Progenitor cell of endocrine pancreas (in vitro differentiated cells): ENCODE results near the gene CA5B. TPM values are rescaled to one million over a fixed set of nuclear protein-coding genes. Genes with fewer than 3 reads are reported as not detected.

Experiments
- DNase-seq: peaks from one replicate; pipeline ENCODE4 v3.0.0; 2021; ENCODE audit warnings: low spot score; ENCODE audit not compliant: unreplicated experiment
- H3K27ac Mint-ChIP-seq: 2 replicates; pipeline ENCODE4 v1.8.0; 2021; ENCODE audit warnings: mild to moderate bottlenecking, moderate library complexity, mixed read lengths
- H3K27me3 Mint-ChIP-seq: 2 replicates; pipeline ENCODE4 v1.8.0; 2021; ENCODE audit warnings: mixed read lengths
- H3K36me3 Mint-ChIP-seq: 2 replicates; pipeline ENCODE4 v1.8.0; 2022; ENCODE audit warnings: mixed read lengths; ENCODE audit not compliant: insufficient read depth
- H3K4me1 Mint-ChIP-seq: 2 replicates; pipeline ENCODE4 v1.8.0; 2021; ENCODE audit warnings: low read depth, mixed read lengths
- H3K4me3 Mint-ChIP-seq: 2 replicates; pipeline ENCODE4 v1.8.0; 2021; ENCODE audit warnings: low read depth, mild to moderate bottlenecking, moderate library complexity, mixed read lengths
- H3K9me3 Mint-ChIP-seq: 2 replicates; pipeline ENCODE4 v1.8.0; 2021; ENCODE audit warnings: low read depth, mixed read lengths
- total RNA-seq: library from RNA; stranded (reverse); gene quantifications from 2 replicates; pipeline ENCODE4 v1.2.1, GENCODE V29; 2021
- TF ChIP-seq, protein P1 (sequence below): fragments of 200-600 bp; sonication (generic); IDR thresholded peaks from one replicate; pipeline ENCODE4 v1.5.0; 2021; ENCODE audit warnings: antibody characterized with exemption, mild to moderate bottlenecking; ENCODE audit not compliant: unreplicated experiment

CA5B gene
- total RNA-seq, 1 donor from 2014 or later: 9.7 TPM

DNA sequence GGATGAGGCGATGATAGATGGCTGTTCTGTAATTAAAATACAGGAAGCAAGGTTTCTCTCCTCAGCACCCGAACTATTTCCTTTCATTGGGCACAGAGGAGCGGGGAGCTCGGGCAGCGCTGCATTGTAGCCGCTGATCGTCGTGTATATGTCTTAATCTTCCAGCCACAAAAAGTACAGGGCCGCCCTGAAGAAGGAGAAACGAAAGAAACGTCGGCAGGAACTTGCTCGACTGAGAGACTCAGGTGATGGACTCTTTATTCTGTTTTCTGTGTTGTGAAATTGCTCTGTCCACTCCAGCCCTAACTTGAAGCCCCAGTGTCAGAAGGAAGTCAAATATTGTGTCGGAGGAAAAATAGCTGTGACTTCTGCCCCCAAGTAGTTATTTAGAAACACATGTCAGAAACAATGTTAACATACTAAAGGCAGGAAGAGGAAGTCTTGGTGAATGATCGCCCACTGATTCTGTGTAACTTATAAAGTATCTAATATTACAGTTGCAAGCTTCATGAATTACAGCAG, 52.8 kb downstream of the CA5B start:
- no peak overlapping the region for H3K27ac Mint-ChIP-seq
- no peaks in the 10 kb centered on the region for H3K4me1 Mint-ChIP-seq
- H3K27me3 Mint-ChIP-seq: no peaks in the 10 kb centered on the region
- H3K4me3 Mint-ChIP-seq: no peak overlapping the region
- no peak for DNase-seq
- H3K36me3 Mint-ChIP-seq: peaks cover 2% of the 10 kb centered on the region
- TF ChIP-seq, protein P1, sequence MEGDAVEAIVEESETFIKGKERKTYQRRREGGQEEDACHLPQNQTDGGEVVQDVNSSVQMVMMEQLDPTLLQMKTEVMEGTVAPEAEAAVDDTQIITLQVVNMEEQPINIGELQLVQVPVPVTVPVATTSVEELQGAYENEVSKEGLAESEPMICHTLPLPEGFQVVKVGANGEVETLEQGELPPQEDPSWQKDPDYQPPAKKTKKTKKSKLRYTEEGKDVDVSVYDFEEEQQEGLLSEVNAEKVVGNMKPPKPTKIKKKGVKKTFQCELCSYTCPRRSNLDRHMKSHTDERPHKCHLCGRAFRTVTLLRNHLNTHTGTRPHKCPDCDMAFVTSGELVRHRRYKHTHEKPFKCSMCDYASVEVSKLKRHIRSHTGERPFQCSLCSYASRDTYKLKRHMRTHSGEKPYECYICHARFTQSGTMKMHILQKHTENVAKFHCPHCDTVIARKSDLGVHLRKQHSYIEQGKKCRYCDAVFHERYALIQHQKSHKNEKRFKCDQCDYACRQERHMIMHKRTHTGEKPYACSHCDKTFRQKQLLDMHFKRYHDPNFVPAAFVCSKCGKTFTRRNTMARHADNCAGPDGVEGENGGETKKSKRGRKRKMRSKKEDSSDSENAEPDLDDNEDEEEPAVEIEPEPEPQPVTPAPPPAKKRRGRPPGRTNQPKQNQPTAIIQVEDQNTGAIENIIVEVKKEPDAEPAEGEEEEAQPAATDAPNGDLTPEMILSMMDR: no peak
- H3K9me3 Mint-ChIP-seq: no peaks in the 10 kb centered on the region

DNA sequence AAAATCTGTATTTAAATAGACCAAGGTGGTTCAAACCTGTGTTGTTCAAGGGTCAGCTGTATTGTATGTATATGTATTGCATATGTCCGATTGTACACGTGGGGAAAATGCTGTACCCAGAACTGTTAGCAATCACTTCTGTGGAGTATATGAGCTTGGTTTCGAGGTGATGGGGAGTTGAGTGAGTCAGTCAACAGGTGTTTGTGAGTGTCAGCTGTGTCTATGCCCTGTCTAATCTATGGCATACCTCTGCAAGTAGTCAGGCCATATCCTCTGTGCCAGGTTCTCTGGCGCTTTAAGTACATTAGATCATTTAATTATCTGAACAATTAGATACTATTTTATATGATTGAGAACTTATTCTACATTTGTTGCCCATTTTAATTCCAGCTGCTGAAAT, 59.6 kb downstream of the CA5B start:
- Mint-ChIP-seq H3K9me3 (no peaks in the 10 kb centered on the region), H3K36me3 (peaks cover 13% of the 10 kb centered on the region), H3K4me3 (no peak overlapping the region), H3K4me1 (no peaks in the 10 kb centered on the region), H3K27me3 (no peaks in the 10 kb centered on the region), H3K27ac (no peak overlapping the region)
- TF ChIP-seq, protein P1: no peak
- DNase-seq: no peak

DNA sequence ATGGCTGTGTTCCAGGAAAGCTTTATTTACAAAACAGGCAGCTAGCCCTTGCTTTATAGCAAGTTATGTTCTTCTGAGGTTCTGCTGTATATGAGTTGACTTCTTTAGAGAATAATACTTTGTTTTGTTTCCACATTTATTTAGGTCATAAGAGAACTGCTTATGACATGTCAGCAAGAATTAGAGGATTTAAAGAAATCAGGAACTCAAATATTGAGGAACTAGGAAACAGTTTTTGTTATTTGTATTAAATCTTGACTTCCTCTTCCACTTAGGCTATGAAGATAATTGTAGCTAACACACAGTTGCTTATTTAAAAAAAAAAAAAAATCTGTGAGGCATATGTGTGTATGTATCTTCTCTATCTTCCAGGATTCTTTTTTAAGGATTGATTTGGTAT, 66.5 kb downstream of the CA5B start:
- Mint-ChIP-seq H3K9me3 (no peaks in the 10 kb centered on the region), H3K36me3 (peaks cover 23% of the 10 kb centered on the region), H3K27ac (no peak overlapping the region), H3K4me3 (no peak overlapping the region), H3K4me1 (no peaks in the 10 kb centered on the region), H3K27me3 (no peaks in the 10 kb centered on the region)
- DNase-seq: no peak
- TF ChIP-seq, protein P1: no peak

DNA sequence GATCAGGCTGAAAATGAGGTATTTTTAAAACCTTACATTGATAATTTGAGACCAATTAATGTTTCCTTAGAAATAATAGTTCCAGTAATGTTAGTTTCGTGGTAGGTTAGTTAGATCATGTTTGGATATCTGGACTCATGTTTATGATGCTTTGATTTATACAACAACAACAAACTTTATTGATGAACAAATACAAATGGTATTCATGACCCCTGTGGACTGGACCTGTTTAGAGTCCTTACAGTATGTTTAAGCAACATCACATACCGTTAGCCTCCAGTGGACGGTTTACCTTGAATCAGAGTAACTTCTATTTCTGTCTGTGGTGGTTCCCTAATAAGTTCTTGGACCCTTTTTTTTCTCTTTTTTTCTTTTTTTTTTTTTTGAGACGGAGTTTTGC, 70.2 kb downstream of the CA5B start:
- no peak for DNase-seq
- Mint-ChIP-seq H3K4me1 (no peaks in the 10 kb centered on the region), H3K36me3 (peaks cover 29% of the 10 kb centered on the region), H3K27ac (no peak overlapping the region), H3K4me3 (no peak overlapping the region), H3K27me3 (no peaks in the 10 kb centered on the region), H3K9me3 (no peaks in the 10 kb centered on the region)
- TF ChIP-seq, protein P1: no peak

DNA sequence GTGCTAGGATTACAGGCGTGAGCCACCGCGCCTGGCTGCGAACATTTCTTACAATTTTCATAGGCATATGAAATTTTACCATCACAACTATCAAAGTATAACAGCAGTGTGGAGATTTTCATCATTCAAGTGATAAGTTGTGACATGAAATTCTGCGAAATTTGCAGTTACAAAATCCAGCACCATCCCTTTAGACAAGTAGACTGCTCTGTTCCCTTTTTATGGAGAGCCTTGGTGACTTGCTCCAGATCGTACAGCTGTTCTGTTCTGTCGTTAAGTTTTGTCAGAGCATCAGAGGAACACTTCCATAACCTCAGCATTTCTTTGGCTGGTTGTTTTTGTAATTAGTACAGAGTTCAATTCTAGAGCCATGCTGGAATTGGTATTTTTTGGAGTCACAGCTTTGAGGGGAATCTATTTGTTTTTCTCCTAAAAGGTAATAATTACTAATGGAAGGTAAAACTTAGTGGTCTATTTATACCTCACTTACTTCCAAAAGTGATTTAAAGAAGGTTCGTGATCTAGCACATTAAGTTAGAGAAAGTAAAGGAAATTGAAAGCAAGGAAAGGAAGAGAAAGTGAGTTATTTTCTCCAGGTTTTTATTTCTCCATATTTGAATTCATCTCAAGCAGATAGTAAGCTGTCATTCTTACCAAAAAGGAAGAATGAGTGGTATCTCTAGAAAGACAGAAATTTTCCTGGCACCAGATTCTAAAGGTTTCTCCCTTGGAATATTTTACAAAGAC, 74.3 kb downstream of the CA5B start:
- H3K4me3 Mint-ChIP-seq: no peak overlapping the region
- no peaks in the 10 kb centered on the region for H3K4me1 Mint-ChIP-seq
- H3K36me3 Mint-ChIP-seq: peaks cover 22% of the 10 kb centered on the region
- TF ChIP-seq, protein P1: no peak
- H3K9me3 Mint-ChIP-seq: no peaks in the 10 kb centered on the region
- no peaks in the 10 kb centered on the region for H3K27me3 Mint-ChIP-seq
- no peak overlapping the region for H3K27ac Mint-ChIP-seq
- no peak for DNase-seq
